H1 (cell line): ENCODE data around the gene COL6A5.

Experiments used
- CTCF ChIP-seq, 3 experiments: IDR thresholded peaks; 1 replicate in 2 of 3; 2 replicates in 1 of 3; pipeline versions ENCODE4 v1.5.1 to v1.6.1; 2011; ENCODE audit warnings: low read length in 3 of 3, mild to moderate bottlenecking in 3 of 3, inconsistent platforms in 2 of 3, low read depth in 1 of 3, moderate library complexity in 1 of 3; ENCODE audit not compliant: insufficient read depth in 1 of 3; ENCODE audit errors: control extremely low read depth in 1 of 3
- EZH2 ChIP-seq: fragments of 200-600 bp; sonication (generic); IDR thresholded peaks from 2 replicates; pipeline ENCODE4 v1.7.1; 2012; ENCODE audit warnings: low read depth, mild to moderate bottlenecking, moderate library complexity, low read length, inconsistent platforms; ENCODE audit not compliant: severe bottlenecking
- NRF1 ChIP-seq: IDR thresholded peaks from 2 replicates; pipeline ENCODE4 v1.6.1; 2011; ENCODE audit warnings: mild to moderate bottlenecking, low read depth, low read length, improper control_type of control experiment
- POLR2A ChIP-seq, 2 experiments: IDR thresholded peaks; 1 replicate in 1 of 2; 2 replicates in 1 of 2; pipeline ENCODE4 v1.6.1; 2011; ENCODE audit warnings: low read depth in 2 of 2, low read length in 2 of 2, mild to moderate bottlenecking in 2 of 2; ENCODE audit errors: control extremely low read depth in 1 of 2
- RAD21 ChIP-seq, 2 experiments: IDR thresholded peaks in 1 of 2; conservative IDR thresholded peaks in 1 of 2; 2 replicates each; pipeline ENCODE4 v1.6.1; 2011; ENCODE audit warnings: low read depth in 2 of 2, low read length in 2 of 2, improper control_type of control experiment in 1 of 2, inconsistent platforms in 1 of 2, mild to moderate bottlenecking in 1 of 2, moderate library complexity in 1 of 2

- no peak for TF ChIP-seq EZH2
- no peak for TF ChIP-seq NRF1
- TF ChIP-seq RAD21 (IDR thresholded peaks at IDR 0.05 in 1 of 2, conservative IDR thresholded peaks at IDR 0.05 in 1 of 2; ENCODE audit: low read depth in 2 of 2, low read length in 2 of 2) = no peak
- TF ChIP-seq POLR2A (IDR thresholded peaks at IDR 0.05; ENCODE audit: control extremely low read depth in 1 of 2, low read depth in 2 of 2, low read length in 2 of 2) = no peak
- TF ChIP-seq CTCF (IDR thresholded peaks at IDR 0.05; ENCODE audit: control extremely low read depth in 1 of 3, insufficient read depth in 1 of 3, low read depth in 1 of 3, low read length in 3 of 3) = no peak
Observed at GRCh38 chr3:130384476-130385025, 39.1 kb downstream of the COL6A5 start.
